Stimulated activated naive CD8-positive, alpha-beta T cell treated with anti-CD3 and anti-CD28 coated beads, Interleukin-15, Interleukin-2, amounts not matched to agents 100 U/mL and 50 U/mL, for 24 hours (primary cell): ENCODE data around the gene STXBP5.
"Not testable (repeated sequence)": the region's sequence is repeated elsewhere in the genome, so short reads cannot be mapped to it uniquely, and the experiment has no call there.

Experiments used
- ATAC-seq: fragments of 150-1000 bp; cut with Tn5 transposase; one replicate; pipeline ENCODE4 v1.10.0; 2021
- DNase-seq: peaks from one replicate; pipeline ENCODE4 v3.0.0; 2021

Gene STXBP5

DNA sequence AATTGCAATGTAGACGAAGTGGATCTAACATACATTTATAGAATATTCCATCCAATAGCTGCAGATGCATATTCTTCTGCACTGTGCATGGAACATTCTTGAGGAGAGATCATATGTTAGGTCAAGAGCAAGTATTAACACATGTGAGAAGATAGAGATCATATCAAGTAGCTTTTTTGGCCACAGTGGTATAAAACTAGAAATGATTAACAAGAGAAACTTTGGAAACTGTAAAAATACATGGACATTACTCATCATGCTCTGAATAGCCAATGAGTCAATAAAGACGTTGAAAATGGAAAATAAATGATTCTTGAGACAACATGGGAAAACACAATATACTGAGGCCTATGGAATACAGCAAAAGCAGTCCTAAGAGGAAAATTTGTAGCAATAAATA lies 94.2 kb downstream of the STXBP5 start:
- DNase-seq = no peak
- ATAC-seq = peak; percentile 23

DNA sequence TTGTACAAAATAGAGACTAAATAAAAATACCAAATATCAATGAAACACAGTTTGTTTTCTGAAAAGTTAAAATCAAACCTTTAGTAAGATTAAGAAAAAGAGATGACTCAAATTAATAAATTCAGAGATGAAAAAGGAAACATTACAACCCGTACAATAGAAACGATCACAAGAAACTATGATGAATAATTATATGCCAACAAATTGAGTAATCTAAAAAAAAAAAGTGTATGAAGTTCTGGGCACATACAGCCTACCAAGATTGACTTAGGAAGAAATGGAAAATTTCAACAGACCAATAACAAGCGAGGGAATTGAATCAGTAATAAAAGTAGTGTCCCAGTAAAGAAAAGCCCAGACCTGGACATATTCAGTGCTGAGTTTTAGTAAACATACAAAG lies 94.8 kb downstream of the STXBP5 start:
- no peak for ATAC-seq
- no peak for DNase-seq

DNA sequence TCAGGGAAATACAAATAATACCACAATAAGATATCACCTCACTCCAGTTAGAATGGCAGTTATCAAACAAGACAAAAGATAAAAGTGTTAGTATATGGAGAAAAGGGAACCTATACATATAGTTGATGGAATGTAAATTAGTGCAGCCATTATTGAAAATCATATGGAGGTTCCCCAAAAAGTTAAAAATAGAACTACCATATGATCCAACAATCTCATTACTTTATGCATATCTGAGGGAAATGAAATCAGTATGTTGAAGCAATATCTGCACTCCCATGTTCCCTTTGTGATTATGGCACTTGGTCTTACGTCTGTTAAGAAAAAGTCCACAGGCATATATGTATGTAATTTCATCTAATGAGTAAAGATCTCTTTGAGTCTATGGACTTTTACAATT lies 96.9 kb downstream of the STXBP5 start:
- DNase-seq (no peak), ATAC-seq (no peak)

DNA sequence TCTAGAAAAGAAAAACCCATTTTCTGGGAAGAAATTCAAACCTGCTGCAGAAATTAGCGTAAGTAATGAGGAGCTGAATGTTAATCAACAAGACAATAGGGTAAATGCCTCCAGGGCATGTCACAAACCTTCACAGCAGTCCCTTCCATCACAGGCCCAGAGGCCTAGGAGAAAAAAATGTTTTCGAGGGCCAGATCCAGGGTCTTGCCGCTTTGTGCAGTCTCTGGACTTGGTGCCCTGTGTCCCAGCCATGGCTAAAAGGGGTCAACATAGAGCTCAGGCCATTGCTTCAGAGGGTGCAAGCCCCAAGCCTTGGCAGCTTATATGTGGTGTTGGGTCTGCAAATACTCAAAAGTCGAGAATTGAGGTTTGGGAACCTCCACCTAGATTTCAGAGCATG lies 99.8 kb downstream of the STXBP5 start:
- DNase-seq = no peak
- no peak for ATAC-seq

DNA sequence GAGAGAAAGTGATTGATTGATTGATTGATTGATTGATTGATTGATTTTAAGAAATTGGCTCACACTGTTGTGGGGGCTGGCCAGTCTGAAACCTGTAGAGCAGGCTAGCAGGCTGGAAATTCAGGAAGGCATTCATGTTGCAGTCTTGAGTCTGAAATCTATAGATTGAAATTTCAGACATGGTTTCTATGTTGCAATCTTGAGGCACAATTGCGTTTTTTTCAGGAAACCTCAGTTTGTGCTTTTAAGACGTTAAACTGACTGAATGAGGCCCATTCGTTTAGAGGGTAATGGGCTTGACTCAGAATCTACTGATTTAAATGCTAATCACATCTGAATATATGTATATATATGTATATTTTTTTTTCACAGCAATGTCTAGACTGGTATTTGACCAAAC lies 106.3 kb downstream of the STXBP5 start:
- DNase-seq (no peak), ATAC-seq (no peak)

DNA sequence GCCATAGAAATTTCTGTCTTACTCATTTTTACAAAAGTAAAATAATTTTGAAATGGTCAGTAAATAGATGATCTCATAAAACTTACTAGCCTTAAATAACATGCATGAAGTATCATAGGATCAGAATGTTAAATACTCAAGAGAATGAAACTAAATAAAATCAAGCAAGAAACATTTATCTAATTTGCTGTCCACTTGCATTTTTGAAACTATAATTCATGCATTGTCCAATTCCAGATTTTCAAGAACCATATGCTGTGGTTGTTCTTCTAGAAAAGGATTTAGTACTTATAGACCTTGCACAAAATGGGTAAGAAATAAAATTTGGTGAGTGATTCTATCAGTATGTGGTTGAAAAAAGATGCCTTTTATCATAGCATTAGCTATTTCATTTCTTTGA lies 107.0 kb downstream of the STXBP5 start:
- no peak for DNase-seq
- no peak for ATAC-seq

DNA sequence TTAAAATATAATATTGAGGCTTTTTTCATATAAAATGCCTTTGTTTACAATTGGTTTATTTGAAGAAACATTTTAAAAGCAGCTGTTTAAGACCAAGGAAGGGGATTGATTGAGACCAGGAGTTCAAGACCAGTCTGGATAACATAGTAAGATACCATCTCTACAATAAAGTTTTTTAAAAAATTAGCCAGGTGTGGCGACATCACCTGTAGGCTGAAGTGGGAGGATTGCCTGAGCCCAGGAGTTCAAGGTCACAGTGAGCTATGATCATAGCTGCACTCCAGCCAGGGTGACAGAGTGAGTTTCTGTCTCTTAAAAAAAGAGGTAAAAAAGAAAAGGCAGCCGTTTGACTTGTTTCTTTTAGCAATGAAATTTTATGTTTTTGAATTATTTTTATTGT lies 117.0 kb downstream of the STXBP5 start:
- DNase-seq (no peak), ATAC-seq (no peak)

DNA sequence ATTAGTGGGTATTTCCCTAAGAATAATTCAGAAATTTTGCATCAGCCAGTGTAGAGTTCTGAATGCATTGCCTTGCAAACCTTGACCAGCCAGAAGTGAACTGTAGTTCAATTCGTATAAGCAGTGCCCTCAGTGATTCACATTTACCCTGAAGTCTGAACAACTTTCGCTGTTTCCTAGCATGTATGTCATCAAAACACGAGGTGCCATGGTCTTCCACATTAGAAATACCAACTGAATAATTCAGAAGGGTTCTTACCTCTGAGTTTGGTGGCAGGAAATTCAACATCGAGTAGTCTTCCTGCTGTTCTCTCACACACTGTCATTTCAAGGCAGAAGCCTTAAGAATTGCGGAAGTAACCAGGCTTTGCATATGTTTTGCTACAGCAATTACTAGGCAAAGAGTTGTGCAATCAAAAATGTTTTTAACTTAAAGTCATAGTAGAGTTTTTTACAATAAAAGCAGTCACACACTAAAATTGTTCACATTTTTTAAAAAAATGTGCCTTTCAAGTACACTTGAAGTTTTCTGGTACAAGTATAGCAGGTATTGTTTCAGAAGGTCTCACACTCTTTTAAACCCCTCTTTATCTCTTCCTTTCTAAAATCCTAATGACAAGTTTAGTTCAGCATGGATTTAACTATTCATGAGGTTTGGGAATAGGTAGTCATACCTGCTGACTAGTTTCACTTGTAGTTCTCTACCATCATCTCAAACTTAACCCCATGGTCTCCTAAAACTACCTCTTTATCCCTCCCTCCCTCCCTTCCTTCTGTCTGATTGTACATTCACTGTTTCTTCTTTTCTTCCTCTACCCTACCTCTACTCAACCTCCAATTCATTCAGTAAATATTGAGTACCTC lies 118.3 kb downstream of the STXBP5 start:
- ATAC-seq (peak; percentile 92), DNase-seq (no peak)

DNA sequence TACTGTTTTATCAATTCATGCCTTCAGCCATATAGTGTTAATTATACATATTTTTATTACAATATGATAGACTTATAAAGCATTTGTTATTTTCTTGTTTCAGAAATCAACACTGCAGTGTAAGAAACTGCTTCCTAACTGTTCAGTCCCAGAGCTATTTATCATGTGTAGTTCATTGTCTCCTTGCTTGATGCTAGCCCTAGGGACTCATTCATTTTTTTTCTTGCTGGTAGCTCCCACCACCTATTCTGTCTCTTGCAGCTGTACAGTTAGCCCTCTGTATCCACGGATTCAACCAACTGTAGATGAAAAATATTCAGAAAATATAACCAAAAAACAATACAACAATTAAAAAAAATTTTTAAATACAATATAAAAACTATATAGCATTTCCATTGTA lies 121.3 kb downstream of the STXBP5 start:
- ATAC-seq (no peak), DNase-seq (no peak)

DNA sequence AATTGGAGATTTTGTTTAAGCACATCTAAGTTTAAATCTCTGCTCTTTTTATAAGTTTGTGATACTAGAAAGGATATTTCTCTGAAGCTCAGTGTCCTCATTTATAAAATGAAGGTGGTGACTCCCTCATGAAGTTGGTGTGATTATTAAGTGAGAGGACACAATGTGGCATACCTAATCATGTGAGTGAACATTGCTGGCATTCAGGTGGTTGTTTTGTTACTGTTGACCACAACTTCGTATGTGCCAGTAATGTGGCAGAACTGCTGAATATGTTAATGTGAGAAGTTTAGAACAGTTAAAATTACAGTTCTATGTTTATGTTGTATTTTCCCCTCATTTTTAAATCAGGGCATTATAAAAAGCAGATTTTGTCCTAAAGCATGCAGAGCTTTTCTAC lies 127.2 kb downstream of the STXBP5 start:
- ATAC-seq (no peak), DNase-seq (no peak)

DNA sequence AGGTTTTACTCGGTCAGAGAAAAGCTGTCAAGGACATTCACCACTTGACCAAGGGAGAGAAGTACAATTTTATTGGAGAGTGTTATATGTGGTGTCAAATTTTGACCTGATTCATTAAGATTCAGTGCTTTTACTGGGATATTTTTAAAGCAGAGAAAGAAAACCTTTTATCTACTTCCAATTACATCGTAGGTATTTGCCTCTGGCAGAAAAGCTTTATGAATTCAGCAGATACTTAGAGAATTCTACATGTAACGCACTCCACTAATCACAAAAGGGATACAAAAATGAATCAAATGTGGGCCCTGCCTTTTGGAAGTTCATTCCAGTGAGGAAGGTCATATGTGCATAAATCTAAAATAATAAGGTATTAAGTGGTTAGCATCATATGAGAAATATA lies 133.7 kb downstream of the STXBP5 start:
- ATAC-seq (no peak), DNase-seq (no peak)

DNA sequence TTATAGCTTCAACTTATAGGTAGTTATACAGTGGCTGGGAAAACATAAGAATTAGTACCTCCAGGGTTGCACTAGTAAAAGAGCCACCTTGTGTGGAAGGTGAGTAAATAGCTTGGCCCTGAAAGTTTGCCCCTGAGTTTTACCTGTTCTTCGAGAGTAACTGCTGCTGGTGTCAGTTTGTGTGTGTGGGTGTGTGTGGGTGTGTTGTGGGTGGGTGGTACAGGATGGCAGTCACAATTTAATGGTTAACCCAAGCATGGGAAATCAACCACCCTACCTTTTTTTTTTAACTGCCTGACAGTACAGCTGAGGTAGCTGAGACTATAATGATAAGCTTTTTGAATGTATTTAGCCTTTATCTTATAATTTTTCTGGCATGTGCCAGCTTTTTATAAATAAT lies 137.3 kb downstream of the STXBP5 start:
- no peak for DNase-seq
- ATAC-seq = no peak

DNA sequence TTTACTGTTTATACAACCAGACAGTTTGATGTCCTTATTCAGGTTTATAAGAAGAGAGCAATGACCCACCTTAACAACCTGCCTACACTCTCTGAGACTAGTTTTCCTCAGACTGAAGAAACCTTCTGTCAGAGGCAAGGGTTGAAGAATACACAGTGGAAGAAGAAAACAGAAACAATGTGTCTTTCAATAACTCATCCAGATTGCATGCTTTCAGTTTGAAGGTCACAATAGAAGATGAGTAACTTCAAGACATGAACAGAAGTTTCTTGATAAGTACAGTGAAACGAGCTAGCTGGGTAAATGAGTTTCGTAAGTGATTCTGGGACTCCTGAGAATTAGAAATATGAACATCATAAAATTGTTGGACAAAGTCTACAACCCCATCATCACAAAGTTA lies 141.7 kb downstream of the STXBP5 start:
- ATAC-seq (no peak), DNase-seq (no peak)

DNA sequence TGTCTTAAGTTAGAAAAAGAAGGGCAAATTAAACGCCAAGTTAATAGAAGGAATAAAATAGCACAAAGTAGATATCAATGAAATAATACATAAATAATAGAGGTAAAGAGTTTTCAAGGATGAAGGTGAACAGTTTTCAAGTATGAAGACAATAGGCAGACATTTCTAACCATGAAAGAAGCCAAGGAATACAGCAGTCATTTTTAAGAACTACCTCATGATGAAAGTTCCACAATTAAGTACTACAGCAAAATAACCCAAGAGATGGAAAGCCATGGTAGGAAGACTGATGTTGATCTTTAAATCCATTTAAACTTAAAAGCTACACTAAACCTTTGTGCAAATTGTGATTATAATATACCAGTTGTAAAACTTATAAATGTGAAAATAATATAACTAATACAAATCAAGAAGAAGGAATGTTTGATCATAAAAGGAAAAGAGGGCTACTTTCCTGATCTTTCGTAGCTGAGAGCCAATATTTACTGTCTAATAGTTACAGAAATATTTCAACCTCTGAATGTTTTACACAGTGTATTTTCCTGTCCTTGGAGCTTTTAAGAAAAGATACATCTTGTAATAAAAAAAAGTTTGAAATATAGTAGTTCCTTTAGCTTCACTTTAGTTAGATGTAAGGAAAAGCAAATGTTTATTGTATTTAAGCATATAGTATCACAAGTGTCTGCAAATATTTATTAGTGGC lies 143.1 kb downstream of the STXBP5 start:
- DNase-seq = no peak
- ATAC-seq = no peak

DNA sequence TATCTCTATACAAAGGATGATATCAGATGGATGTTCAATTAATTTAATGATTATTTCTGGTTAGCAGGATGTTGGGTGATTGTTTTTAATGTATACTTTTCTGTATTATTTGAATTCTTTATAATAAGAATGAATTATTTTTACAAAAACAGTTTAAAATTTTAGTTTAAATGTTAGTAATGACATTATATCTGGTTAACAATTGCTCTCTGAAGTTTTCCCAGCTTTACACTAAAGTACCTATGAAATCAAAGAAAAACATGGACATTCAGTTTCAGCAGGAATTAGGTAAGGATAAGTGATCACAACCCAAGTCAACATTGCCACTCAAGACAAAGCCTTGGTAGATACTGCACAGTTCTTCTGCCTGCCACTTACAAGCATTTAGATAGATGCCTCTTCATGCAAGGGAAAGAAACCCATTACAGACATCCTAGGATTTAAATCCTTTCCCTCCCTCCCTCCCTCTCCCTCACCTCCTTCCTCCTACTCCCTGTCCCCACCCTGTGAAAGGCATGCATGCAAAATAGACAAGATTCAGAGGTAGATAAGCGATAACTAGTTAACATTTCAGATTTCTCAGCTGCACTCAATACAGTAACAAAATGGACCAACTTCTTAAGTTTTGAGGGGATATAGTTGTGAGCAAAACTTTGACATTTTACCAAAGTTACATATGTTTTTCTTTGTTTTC lies 143.8 kb downstream of the STXBP5 start:
- ATAC-seq = no peak
- no peak for DNase-seq

DNA sequence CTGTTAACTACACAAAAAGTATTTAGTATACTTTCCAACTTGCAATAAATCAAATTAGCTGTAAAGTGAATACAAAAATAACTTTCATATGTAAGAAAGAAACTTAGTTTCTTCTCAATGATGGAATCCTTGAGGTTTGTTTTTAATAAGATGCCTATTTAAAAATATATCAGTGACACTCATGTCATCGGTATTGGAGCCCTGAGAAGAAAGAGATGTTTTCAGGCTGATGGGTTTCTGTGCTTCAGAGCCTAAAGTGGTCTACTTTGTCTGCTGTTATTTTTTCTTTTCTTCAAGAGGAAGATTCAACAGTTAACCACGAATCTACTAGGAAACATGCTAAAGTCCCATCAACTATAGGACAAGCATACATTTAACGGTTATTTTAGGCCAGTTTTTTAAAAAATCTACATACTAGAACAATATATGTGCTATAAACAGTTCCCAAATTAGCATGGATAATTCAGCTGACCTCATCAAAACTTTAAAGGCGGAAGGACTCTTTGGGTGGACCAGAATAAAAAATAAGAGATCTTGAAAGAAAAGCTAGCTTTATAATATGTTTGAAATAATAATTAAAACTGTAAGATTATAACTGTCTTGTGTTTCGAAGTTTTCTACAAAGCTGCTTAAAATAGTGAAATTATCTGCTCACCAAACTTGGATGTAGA lies 157.2 kb downstream of the STXBP5 start:
- no peak for ATAC-seq
- DNase-seq = no peak

DNA sequence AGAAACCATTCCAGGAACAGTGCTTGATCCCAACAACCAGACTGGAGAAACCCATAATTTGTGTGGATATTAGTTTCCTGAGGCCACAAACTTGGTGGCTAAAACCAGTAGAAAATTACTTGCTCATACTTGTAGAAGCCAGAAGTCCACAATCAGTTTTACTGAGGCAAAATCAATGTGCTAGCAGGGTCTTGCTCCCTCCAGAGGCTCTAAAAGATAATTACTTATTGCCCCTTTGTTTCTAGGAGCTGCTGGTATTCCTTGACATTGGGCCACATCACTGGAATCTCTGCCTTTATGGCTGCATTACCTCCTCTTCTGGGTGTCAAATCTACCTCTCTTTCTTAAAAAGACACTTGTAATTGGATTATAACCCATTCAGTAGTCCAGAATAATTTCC lies 162.1 kb downstream of the STXBP5 start:
- DNase-seq (no peak), ATAC-seq (no peak)

DNA sequence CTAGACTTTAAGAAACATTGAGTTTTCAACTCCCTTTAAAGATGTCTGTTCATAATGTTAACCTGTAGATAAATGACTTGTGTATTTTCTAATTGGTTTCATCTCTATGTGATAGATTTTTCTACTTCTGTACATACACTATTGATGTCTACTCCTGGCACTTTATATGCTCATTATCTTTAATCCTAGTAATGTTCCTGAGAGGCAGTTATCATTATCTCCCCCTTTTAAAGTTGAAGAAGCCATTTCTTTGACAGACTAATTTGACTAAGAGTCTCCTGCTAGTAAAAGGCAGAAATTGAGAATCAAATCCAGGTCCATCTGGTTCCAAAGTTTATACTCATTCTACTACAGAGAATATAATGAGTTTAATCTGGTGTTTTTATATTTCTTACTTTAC lies 167.1 kb downstream of the STXBP5 start:
- ATAC-seq (no peak), DNase-seq (no peak)

DNA sequence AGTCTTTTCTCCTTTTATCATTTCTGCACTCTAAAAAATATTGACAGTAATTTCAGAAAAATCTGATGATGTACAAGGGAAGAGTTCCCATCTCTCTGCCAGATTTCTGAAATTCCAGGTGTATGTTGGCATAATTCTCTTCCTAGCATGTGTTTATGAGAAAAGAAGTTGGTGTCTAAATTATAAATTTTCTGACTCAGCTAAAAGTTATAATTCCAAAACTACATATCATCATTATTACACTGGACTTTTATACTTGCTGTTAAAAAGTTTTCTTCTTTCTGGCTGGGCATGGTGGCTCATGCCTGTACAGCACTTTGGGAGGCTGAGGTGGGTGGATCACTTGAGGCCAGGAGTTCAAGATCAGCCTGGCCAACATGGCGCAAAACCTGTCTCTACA lies 168.6 kb downstream of the STXBP5 start:
- ATAC-seq (no peak), DNase-seq (no peak)

DNA sequence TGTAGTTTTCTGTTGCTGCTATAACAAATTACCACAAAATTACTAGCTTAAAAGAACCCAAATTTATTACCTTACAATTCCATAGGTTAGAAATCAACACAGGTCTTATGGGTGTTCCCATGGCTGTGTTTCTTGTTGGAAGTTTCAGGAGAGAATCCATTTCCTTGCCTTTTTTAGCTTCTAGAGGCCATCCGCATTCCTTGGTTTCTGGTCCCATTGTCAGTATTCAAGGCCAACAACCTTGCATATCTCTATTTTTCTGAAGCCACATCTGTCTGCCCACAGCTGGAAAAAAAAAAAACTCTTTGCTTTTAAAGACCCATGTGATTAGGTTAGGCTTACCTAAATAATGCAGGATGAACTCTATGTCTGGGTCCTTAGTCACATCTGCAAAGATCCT lies 174.6 kb downstream of the STXBP5 start:
- DNase-seq = no peak
- no peak for ATAC-seq

DNA sequence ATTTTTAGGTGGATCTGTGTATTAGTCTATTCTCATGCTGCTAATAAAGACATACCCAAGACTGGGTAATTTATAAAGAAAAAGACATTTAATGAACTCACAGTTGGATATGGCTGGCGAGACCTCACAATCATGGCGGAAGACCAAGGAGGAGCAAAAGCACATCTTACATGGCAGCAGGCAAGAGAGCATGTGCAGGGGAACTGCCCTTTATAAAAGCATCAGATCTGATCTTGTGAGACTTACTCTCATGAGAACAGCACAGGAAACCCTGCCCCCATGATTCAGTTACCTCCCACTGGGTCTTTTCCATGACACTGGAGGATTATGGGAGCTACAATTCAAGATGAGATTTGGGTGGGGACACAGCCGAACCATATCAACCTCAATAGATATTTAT lies 176.6 kb downstream of the STXBP5 start:
- ATAC-seq = not testable (repeated sequence)

DNA sequence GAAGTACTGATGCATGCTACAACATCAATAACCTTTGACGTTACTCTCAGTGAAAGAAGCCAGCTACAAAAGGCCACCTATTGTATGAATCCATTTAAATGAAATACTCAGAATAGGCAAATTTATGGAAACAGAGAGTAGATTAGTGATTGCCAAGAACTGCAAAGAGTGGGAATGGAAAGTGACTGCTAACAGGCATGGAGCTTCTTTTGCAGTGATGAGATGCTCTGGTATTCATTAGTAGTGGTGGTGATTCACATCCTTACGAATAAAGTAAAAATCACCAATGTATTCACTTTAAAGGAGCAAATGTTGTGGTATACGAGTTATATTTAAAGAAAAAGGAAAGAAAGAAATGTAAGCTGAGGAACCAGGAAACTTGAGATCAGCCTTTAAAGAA lies 177.5 kb downstream of the STXBP5 start:
- DNase-seq (no peak), ATAC-seq (no peak)

More for the DNA sequence above, 176.6 kb downstream of the STXBP5 start:
- not testable (repeated sequence) for DNase-seq
